ENCODE results near the gene TMA7.

GRCh38 chr3:48411606-48412374 lies 28.3 kb upstream of the TMA7 start:
- TF ChIP-seq POLR2A (IDR thresholded peaks at IDR 0.05) (no peak), CTCF (IDR thresholded peaks at IDR 0.05) (no peak)
